Endometrium (tissue), 2 donors: ENCODE data around the gene ITIH6.
A peak's percentile ranks its signal among the peaks of the same experiment; 100 is the strongest.
"Not testable (repeated sequence)": the region's sequence is repeated elsewhere in the genome, so short reads cannot be mapped to it uniquely, and the experiment has no call there.

ENCODE experiments used
- FAIRE-seq: peaks from 2 replicates; lab custom pipeline; 2012; peaks lifted over from hg19 to GRCh38; lab: Jason Lieb, UNC
- donor health status: control.
- donor health status: control.

ITIH6 gene

GRCh38 chrX:54798137-54798536 lies at the start of gene ITIH6:
TSS of gene ITIH6 (minus strand) at chrX:54798255. CDS start at chrX:54798210, 45 bp downstream.
- no peak for FAIRE-seq

GRCh38 chrX:54847700-54848099 lies 49.6 kb upstream of the ITIH6 start:
- FAIRE-seq = not testable (repeated sequence)

DNA sequence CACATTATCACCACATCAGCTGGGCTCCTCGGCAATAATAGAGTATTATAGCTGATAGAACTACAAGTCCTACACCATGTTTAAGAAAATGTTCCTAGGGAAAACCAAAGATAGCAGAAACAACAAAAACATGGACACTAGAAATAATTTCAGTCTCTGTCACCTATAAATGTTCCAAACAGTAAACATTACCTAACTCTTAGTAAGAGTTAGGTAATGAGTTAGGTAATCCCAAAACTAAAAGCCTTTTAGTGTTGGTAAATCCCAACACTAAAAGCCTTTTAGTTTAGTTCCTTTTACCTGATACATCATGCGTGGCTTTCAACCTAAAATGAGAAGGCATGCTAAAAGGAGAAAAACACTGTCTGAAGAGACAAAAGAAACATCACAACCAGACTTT lies 45.0 kb upstream of the ITIH6 start:
- FAIRE-seq = no peak

- no peak for FAIRE-seq
Observed at GRCh38 chrX:54842607-54843006, 44.6 kb upstream of the ITIH6 start.

- FAIRE-seq = not testable (repeated sequence)
Observed at GRCh38 chrX:54841184-54841874, 43.3 kb upstream of the ITIH6 start.

DNA sequence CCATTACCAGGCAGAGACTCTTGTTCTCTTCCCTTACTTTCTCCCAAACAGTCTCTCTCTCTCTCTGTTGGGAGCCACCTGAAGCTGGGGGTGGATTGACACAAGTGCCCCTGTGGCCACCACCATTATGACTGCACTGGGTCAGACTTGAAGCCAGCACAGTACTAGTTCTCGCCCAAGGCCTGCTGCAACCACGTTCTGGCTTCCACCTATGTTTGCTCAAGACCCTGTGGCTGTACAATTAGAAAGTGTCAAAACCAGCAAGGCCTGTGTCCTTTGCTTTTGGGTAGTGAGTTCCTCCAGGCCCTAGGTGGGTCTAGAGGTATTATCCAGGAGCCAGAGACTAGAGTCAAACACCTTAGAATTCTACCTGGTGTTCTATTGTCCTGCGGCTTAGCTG lies 40.5 kb upstream of the ITIH6 start:
- FAIRE-seq = no peak

GRCh38 chrX:54826598-54826997 lies 28.5 kb upstream of the ITIH6 start:
- no peak for FAIRE-seq

DNA sequence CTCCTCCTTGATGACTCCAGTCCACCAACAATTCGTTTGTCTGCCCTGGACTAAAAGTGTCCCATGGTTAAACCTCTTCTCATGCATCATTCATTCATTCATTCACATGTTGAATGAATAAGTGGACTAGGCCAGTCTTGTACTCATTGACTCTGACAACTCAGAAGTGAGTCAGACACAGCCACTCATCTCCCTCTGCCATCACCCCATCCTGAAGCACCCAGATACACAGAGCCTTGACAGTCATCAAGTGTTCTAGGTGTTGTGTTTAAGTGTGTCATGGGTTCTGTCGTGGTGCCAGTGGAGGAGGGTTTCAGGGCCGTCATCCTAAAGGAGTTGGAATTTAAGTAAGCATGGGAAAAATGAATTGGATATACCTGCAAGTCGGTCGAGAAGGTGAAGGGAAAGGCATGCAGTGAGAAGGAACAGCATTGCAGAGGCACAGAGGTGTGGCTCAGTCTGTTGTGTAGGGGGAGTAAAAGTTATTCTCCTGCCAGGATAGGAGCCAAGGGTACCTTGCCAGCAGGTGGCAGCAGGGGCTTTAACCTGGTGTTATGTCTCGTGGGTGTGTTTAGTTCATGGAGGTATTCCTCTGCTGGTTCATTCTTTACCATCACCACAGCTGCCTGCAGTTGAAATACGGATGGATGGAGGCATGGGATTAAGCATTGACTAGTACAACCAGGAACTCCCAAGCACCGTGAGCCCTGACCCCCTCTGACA lies 27.8 kb upstream of the ITIH6 start:
- FAIRE-seq = no peak

- FAIRE-seq = no peak
Observed at GRCh38 chrX:54824722-54825121, 26.7 kb upstream of the ITIH6 start.

DNA sequence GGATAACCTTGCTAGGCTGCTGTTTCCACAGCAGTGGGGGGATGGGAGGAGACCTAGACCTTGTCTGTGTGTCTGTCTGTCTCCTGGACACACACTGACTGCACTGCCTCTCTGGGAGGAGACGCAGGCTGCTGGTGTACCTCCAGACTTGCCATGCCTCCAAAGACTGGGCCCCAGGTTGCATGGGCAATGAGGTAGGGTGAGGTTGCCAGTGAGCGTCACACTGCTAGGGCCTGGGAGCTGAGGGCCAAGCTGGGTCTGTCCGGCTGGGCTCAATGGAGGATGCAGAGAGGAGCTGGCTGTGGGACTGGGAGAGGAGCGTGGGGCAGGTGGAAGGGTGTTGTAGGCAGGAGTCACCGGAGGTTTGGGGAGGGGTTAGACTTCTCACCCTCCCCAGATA lies 26.1 kb upstream of the ITIH6 start:
- no peak for FAIRE-seq

DNA sequence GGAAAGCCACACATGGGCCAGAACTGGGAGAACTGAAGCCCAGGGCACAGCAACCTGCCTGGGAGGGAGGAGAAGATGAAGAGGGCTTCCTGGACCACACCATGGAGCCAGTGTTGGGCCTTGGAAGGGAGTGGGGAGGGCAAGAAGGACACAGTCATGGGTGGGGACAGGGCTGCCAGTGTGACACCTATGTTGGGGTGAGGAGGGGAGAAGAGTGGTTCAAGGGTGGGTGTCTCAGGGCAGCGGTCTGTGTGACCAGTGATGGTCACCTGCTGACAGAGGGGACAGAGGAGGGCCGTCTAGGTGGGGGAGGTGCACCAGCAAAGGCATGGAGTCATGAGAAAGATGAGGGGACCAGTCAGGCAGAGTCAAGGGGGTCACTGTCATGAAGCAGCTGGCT lies 23.3 kb upstream of the ITIH6 start:
- FAIRE-seq = no peak

- no peak for FAIRE-seq
Observed at GRCh38 chrX:54820737-54821136, 22.7 kb upstream of the ITIH6 start.

DNA sequence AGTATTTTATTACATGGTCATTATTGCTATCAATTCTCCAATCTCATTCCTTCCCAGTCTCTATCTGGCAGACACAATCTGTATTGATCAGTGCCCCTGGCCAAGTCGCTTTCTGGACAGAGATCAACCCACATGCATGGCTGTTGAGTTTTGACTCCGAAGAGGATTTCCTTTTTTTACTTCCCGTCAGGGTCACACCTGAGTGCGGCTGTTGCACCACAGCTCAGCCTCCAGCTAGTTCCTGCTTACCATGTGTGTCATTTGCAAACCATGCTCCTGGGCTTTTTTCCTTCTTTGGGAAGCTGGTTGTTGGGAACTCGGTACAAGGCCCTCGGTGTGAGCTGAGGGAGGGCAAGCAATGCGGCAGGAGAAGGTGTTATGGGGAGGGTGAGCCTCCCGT lies 21.1 kb upstream of the ITIH6 start:
- no peak for FAIRE-seq

- no peak for FAIRE-seq
Observed at GRCh38 chrX:54818221-54818620, 20.2 kb upstream of the ITIH6 start.

- no peak for FAIRE-seq
Observed at GRCh38 chrX:54817220-54817820, 19.3 kb upstream of the ITIH6 start.

GRCh38 chrX:54812306-54812705 lies 14.3 kb upstream of the ITIH6 start:
- no peak for FAIRE-seq

- no peak for FAIRE-seq
Observed at GRCh38 chrX:54811301-54811885, 13.3 kb upstream of the ITIH6 start.

GRCh38 chrX:54810532-54810931 lies 12.5 kb upstream of the ITIH6 start:
- FAIRE-seq = no peak

DNA sequence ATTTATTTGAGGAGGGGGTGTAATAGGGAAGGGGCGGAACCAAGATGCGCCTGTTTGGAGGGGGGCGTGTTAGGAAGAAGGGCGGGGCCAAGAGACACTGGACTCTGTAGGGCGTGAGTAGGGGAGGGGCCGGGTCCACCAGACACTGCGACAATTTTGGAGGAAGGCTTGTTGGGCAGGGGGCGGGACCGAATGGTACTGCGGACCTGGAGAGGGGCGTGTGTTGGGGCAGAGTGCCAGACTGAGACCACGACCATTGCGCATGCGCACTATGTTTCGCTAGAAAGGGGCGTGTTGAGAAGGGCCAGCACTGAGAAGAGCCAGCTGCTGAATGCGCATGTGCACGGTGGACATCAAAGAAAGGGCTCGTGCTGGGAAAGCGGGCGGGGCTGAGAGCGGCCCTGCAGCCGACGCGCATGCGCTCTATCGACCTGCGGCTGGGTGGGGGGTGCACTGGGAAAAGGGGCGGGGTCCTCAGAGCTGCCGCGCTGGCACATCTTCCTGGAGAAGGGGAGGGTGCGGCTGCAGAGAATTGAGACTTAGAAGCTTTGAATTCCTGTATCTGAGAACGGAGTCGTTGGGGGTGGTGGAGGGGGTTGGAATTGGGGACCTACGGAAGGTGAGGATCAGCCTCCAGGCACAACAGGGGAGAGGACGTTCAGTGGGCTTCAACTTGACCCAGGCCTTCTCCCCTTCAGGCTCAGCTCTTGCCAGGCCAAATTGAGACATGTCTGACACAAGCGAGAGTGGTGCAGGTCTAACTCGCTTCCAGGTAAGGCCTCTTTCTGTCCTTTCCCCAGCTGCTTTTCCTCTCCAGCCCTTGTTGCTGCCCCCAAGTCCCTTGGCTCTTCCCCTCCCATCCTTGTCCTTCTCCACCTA lies 10.8 kb upstream of the ITIH6 start:
- FAIRE-seq = peak; percentile 80

DNA sequence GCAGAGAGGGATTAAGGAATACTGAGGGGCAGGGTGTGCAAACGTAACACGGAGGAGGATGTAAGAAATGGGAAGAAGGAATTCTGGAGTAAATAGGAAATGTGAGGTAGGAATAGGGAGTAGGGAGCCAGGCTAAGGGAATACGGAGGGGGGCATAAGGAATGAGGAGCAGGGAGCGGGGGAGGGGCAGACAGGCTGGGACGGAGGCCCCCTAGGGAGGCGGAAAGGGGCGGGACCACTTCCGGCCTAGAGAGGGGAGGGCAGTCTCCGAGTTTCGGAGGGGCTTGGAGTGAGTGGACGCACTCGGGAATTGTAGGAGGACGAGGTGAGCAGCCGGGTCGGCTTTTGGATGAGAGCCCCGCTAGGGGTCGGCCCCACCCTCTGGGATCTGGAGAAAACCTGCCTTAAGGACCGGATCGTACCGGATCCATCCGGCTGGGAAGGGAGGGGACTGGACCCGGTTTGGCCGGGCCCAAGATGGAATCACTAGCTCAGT lies 10.1 kb upstream of the ITIH6 start:
- no peak for FAIRE-seq

GRCh38 chrX:54807524-54808108 lies 9.6 kb upstream of the ITIH6 start, which contains the start of gene MAGED2:
TSS of gene MAGED2 (plus strand) at chrX:54807745. CDS start at chrX:54809332, 1,587 bp downstream.
- FAIRE-seq = no peak
